OCI-LY7 (cell line): ENCODE measurements around the gene ENO1. TPM values are rescaled to one million over a fixed set of nuclear protein-coding genes. Genes with fewer than 3 reads are reported as not detected.

Experiments
- BruUV-seq: library from RNA; stranded (reverse); fragments of 400-500 nt; replicated peaks from 2 replicates; lab custom pipeline; 2021; lab: Mats Ljungman, UMichigan
- CTCF ChIA-PET: fragments of 300-600 bp; sonication (Branson Sonifier 250); formaldehyde crosslinking; loops from one replicate; lab custom pipeline; 2022; ENCODE audit warnings: antibody characterized with exemption; ENCODE audit not compliant: unreplicated experiment; lab: Charles Lee
- POLR2A ChIA-PET: fragments of 300-600 bp; sonication (Branson Sonifier 250); formaldehyde crosslinking; loops from one replicate; lab custom pipeline; 2022; ENCODE audit warnings: antibody characterized with exemption; lab: Charles Lee
- DNase-seq: peaks from one replicate; pipeline ENCODE4 v3.0.0-alpha.2; 2015; ENCODE audit warnings: low spot score
- H2AFZ ChIP-seq: fragments of 200-600 bp; sonication (generic), shearing (Covaris generic); 2 replicates; pipeline ENCODE4 v1.6.1; 2014; ENCODE audit warnings: mild to moderate bottlenecking, antibody characterized with exemption, low read length, moderate library complexity
- H3K27ac ChIP-seq: fragments of 200-600 bp; sonication (generic); 2 replicates; pipeline ENCODE4 v1.5.1; 2014; ENCODE audit warnings: mixed run types, low read depth, mild to moderate bottlenecking, moderate library complexity, low read length, inconsistent platforms; ENCODE audit not compliant: poor library complexity, severe bottlenecking
- H3K36me3 ChIP-seq: fragments of 200-600 bp; sonication (generic); 2 replicates; pipeline ENCODE4 v1.6.1; 2014; ENCODE audit warnings: mild to moderate bottlenecking, antibody characterized with exemption, low read length, moderate library complexity, mixed read lengths; ENCODE audit not compliant: insufficient read depth
- H3K4me1 ChIP-seq: fragments of 200-600 bp; sonication (generic); 2 replicates; pipeline ENCODE4 v1.5.1; 2014; ENCODE audit warnings: mild to moderate bottlenecking, low read length; ENCODE audit not compliant: insufficient read depth, poor library complexity, severe bottlenecking
- H3K4me2 ChIP-seq: fragments of 200-600 bp; sonication (generic); 2 replicates; pipeline ENCODE4 v1.6.1; 2014; ENCODE audit warnings: mild to moderate bottlenecking, low read length
- H3K4me3 ChIP-seq: fragments of 200-600 bp; sonication (generic); 2 replicates; pipeline ENCODE4 v1.5.1; 2014; ENCODE audit warnings: mild to moderate bottlenecking, low read depth, low read length; ENCODE audit not compliant: poor library complexity, severe bottlenecking
- H3K79me2 ChIP-seq: fragments of 200-600 bp; sonication (generic); 2 replicates; pipeline ENCODE4 v1.6.1; 2016; ENCODE audit warnings: low read depth, mild to moderate bottlenecking, low read length, moderate library complexity, mixed read lengths; ENCODE audit not compliant: insufficient read depth
- H3K9me2 ChIP-seq: fragments of 200-600 bp; sonication (generic); 2 replicates; pipeline ENCODE4 v1.6.1; 2016; ENCODE audit warnings: mild to moderate bottlenecking, low read length, mixed read lengths; ENCODE audit not compliant: insufficient read depth
- H3K9me3 ChIP-seq: fragments of 200-600 bp; sonication (generic); 2 replicates; pipeline ENCODE4 v1.6.1; 2014; ENCODE audit warnings: mild to moderate bottlenecking, mixed run types, low read length, mixed read lengths
- H4K20me1 ChIP-seq: fragments of 200-600 bp; sonication (generic); 2 replicates; pipeline ENCODE4 v1.6.1; 2014; ENCODE audit warnings: mild to moderate bottlenecking, antibody characterized with exemption, low read length, moderate library complexity, mixed read lengths; ENCODE audit not compliant: insufficient read depth
- CTCF ChIP-seq: fragments of 200-600 bp; sonication (generic); conservative IDR thresholded peaks from 2 replicates; pipeline ENCODE4 v1.5.1; 2014; ENCODE audit warnings: mild to moderate bottlenecking, antibody characterized with exemption, low read length, moderate library complexity, mixed read lengths
- EZH2phosphoT487 ChIP-seq: fragments of 200-600 bp; sonication (generic); IDR thresholded peaks from 2 replicates; pipeline ENCODE4 v1.6.1; 2018; ENCODE audit warnings: low read depth, borderline replicate concordance, mild to moderate bottlenecking, mixed run types, antibody characterized with exemption, low read length, moderate library complexity, mixed read lengths
- intact Hi-C: fragments of 100-400 bp; cut with micrococcal nuclease; formaldehyde crosslinking; loops from one replicate; pipeline ENCODE4 v1.10.0; 2022; ENCODE audit not compliant: unreplicated experiment
- total RNA-seq, 2 experiments: library from RNA; depleted of rRNA in 1 of 2; stranded (reverse); fragments of >200 nt in 1 of 2; shearing (Covaris generic) in 1 of 2; gene quantifications; 2 replicates each; pipeline ENCODE4 v1.2.3, GENCODE V29; 2014 to 2022

Gene ENO1
- total RNA-seq, 2 experiments from 2014 or later: 1,017 to 1,337 TPM

- intact Hi-C loops: no loop called here
- Histone ChIP-seq H3K4me2 (no peak overlapping the region), H3K4me3 (no peak overlapping the region), H3K79me2 (no peaks in the 10 kb centered on the region), H4K20me1 (no peaks in the 10 kb centered on the region), H3K4me1 (no peaks in the 10 kb centered on the region), H2AFZ (no peak overlapping the region), H3K27ac (no peak overlapping the region), H3K9me2 (no peaks in the 10 kb centered on the region), H3K36me3 (no peaks in the 10 kb centered on the region), H3K9me3 (no peaks in the 10 kb centered on the region)
- ChIA-PET CTCF (no interaction called here), POLR2A (no interaction called here)
- no TSS peak for BruUV-seq
- TF ChIP-seq EZH2phosphoT487: no peak
- TF ChIP-seq CTCF: no peak
- DNase-seq: no peak
These were observed 33.2 kb upstream of the ENO1 start for GRCh38 chr1:8911416-8912309.

GRCh38 chr1:8910914-8911313 lies 32.4 kb upstream of the ENO1 start:
- Histone ChIP-seq H3K4me2 (no peak overlapping the region), H3K9me2 (no peaks in the 10 kb centered on the region), H3K36me3 (no peaks in the 10 kb centered on the region), H2AFZ (no peak overlapping the region), H4K20me1 (no peaks in the 10 kb centered on the region), H3K4me1 (no peaks in the 10 kb centered on the region), H3K4me3 (no peak overlapping the region), H3K79me2 (no peaks in the 10 kb centered on the region), H3K9me3 (no peaks in the 10 kb centered on the region), H3K27ac (no peak overlapping the region)
- intact Hi-C loops: no loop called here
- no peak for DNase-seq
- ChIA-PET CTCF (no interaction called here), POLR2A (no interaction called here)
- TF ChIP-seq CTCF (no peak), EZH2phosphoT487 (no peak)
- no TSS peak for BruUV-seq

GRCh38 chr1:8910331-8910730 lies 31.8 kb upstream of the ENO1 start:
- BruUV-seq: no TSS peak
- DNase-seq: no peak
- H3K36me3 ChIP-seq: no peaks in the 10 kb centered on the region
- H3K4me2 ChIP-seq: no peak overlapping the region
- ChIA-PET CTCF (no interaction called here), POLR2A (no interaction called here)
- intact Hi-C loops: no loop called here
- no peaks in the 10 kb centered on the region for H3K9me2 ChIP-seq
- no peaks in the 10 kb centered on the region for H3K9me3 ChIP-seq
- H3K79me2 ChIP-seq: no peaks in the 10 kb centered on the region
- H3K27ac ChIP-seq: no peak overlapping the region
- H3K4me1 ChIP-seq: no peaks in the 10 kb centered on the region
- TF ChIP-seq CTCF (no peak), EZH2phosphoT487 (no peak)
- no peak overlapping the region for H3K4me3 ChIP-seq
- H2AFZ ChIP-seq: no peak overlapping the region
- H4K20me1 ChIP-seq: no peaks in the 10 kb centered on the region
